A549 treated with CpdA at 1 μM for 4 hours (cell line): ENCODE measurements around the gene UTY. TPM values are rescaled to one million over a fixed set of nuclear protein-coding genes. Genes with fewer than 3 reads are reported as not detected.

Source experiments
- total RNA-seq: library from RNA; stranded (reverse); fragments of 200-300 nt; extraction: Qiagen RNA extraction; gene quantifications from 5 replicates; pipeline ENCODE4 v1.2.3, GENCODE V29; 2022; ENCODE audit warnings: low read depth

UTY gene
- 2.2 to 3.5 TPM (median 2.7 TPM) in 5 replicates for total RNA-seq

GRCh38 chrY:13479828-13480227 is at the start of gene UTY:
TSS of gene UTY (minus strand) at chrY:13480033. CDS start at chrY:13479665, 368 bp downstream.

Other genes starting within 250 kb of the UTY start
- 0.41 to 1.3 TPM (median 0.79 TPM) in 5 replicates for gene TMSB4Y, start 223.9 kb upstream of the UTY start, total RNA-seq